ENCODE measurements around the gene RIPPLY3. TPM values are rescaled to one million over a fixed set of nuclear protein-coding genes. Genes with fewer than 3 reads are reported as not detected.

RIPPLY3 gene
- total and polyA plus RNA-seq, 4 donors: 0.08 to 0.21 (median 0.13) TPM; not detected in 1

DNA sequence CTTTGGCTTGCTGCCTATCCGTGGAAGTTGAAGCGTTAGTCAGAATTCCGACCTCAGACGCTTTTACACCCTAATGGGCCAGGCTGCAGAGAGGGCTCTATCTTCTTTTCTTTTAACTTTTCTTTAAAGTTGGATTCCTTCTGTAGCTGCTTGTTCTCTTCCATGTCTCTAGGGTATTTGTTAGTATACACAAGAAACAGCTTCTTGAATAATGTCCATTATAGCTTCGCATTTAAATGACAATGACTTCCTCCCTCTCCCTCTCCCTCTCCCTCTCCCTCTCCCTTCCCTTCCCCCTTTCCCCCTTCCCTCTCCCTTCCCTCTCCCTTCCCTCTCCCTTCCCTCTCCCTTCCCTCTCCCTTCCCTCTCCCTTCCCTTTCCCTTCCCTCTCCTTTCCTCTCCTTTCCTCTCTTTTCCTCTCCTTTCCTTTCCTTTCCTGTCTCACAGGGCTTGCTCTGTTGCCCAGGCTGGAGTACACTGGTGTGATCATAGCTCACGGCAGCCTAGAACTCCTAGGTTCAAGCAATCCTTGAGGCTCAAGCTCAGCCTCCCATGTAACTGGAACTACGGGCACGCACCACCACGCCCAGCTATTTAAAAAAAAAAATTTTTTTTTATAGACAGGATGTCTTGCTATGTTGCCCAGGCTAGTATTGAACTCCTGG, 33.0 kb downstream of the RIPPLY3 start:
- Histone ChIP-seq H3K9me3 (ENCODE audit: control insufficient read depth in 4 of 4, low read length in 3 of 4) (no peaks in the 10 kb centered on the region), H3K4me1 (ENCODE audit: control insufficient read depth in 4 of 4, insufficient read depth in 4 of 4, low read length in 3 of 4) (no peaks in the 10 kb centered on the region), H3K9ac (ENCODE audit: low read depth in 1 of 2, low read length in 2 of 2) (no peak overlapping the region), H3K4me3 (ENCODE audit: low read depth in 1 of 3, low read length in 3 of 3) (no peak overlapping the region), H3K27me3 (ENCODE audit: control insufficient read depth in 4 of 4, insufficient read depth in 4 of 4, low read length in 3 of 4) (no peaks in the 10 kb centered on the region), H3K27ac (ENCODE audit: low read depth in 1 of 2, low read length in 2 of 2) (no peak overlapping the region), H3K36me3 (ENCODE audit: control insufficient read depth in 4 of 4, insufficient read depth in 3 of 4, low read depth in 1 of 4, low read length in 3 of 4) (no peaks in the 10 kb centered on the region)
- no peak for TF ChIP-seq EGR1 (IDR thresholded peaks at IDR 0.05; ENCODE audit: low read depth in 2 of 2)
- TF ChIP-seq, protein P1, sequence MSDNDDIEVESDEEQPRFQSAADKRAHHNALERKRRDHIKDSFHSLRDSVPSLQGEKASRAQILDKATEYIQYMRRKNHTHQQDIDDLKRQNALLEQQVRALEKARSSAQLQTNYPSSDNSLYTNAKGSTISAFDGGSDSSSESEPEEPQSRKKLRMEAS (IDR thresholded peaks at IDR 0.05): no peak
- TF ChIP-seq FOXA2 (IDR thresholded peaks at IDR 0.05): no peak
- TF ChIP-seq GABPA (IDR thresholded peaks at IDR 0.05 in 1 of 2, conservative IDR thresholded peaks at IDR 0.05 in 1 of 2): no peak
- TF ChIP-seq TAF1 (conservative IDR thresholded peaks at IDR 0.05): no peak
- TF ChIP-seq, protein P2, sequence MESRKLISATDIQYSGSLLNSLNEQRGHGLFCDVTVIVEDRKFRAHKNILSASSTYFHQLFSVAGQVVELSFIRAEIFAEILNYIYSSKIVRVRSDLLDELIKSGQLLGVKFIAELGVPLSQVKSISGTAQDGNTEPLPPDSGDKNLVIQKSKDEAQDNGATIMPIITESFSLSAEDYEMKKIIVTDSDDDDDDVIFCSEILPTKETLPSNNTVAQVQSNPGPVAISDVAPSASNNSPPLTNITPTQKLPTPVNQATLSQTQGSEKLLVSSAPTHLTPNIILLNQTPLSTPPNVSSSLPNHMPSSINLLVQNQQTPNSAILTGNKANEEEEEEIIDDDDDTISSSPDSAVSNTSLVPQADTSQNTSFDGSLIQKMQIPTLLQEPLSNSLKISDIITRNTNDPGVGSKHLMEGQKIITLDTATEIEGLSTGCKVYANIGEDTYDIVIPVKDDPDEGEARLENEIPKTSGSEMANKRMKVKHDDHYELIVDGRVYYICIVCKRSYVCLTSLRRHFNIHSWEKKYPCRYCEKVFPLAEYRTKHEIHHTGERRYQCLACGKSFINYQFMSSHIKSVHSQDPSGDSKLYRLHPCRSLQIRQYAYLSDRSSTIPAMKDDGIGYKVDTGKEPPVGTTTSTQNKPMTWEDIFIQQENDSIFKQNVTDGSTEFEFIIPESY (IDR thresholded peaks at IDR 0.05): no peak
- TF ChIP-seq, protein P3, sequence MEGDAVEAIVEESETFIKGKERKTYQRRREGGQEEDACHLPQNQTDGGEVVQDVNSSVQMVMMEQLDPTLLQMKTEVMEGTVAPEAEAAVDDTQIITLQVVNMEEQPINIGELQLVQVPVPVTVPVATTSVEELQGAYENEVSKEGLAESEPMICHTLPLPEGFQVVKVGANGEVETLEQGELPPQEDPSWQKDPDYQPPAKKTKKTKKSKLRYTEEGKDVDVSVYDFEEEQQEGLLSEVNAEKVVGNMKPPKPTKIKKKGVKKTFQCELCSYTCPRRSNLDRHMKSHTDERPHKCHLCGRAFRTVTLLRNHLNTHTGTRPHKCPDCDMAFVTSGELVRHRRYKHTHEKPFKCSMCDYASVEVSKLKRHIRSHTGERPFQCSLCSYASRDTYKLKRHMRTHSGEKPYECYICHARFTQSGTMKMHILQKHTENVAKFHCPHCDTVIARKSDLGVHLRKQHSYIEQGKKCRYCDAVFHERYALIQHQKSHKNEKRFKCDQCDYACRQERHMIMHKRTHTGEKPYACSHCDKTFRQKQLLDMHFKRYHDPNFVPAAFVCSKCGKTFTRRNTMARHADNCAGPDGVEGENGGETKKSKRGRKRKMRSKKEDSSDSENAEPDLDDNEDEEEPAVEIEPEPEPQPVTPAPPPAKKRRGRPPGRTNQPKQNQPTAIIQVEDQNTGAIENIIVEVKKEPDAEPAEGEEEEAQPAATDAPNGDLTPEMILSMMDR (IDR thresholded peaks at IDR 0.05; ENCODE audit: low read depth, low read length, missing input control): no peak
- TF ChIP-seq, protein P4, sequence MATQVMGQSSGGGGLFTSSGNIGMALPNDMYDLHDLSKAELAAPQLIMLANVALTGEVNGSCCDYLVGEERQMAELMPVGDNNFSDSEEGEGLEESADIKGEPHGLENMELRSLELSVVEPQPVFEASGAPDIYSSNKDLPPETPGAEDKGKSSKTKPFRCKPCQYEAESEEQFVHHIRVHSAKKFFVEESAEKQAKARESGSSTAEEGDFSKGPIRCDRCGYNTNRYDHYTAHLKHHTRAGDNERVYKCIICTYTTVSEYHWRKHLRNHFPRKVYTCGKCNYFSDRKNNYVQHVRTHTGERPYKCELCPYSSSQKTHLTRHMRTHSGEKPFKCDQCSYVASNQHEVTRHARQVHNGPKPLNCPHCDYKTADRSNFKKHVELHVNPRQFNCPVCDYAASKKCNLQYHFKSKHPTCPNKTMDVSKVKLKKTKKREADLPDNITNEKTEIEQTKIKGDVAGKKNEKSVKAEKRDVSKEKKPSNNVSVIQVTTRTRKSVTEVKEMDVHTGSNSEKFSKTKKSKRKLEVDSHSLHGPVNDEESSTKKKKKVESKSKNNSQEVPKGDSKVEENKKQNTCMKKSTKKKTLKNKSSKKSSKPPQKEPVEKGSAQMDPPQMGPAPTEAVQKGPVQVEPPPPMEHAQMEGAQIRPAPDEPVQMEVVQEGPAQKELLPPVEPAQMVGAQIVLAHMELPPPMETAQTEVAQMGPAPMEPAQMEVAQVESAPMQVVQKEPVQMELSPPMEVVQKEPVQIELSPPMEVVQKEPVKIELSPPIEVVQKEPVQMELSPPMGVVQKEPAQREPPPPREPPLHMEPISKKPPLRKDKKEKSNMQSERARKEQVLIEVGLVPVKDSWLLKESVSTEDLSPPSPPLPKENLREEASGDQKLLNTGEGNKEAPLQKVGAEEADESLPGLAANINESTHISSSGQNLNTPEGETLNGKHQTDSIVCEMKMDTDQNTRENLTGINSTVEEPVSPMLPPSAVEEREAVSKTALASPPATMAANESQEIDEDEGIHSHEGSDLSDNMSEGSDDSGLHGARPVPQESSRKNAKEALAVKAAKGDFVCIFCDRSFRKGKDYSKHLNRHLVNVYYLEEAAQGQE (IDR thresholded peaks at IDR 0.05): no peak
- TF ChIP-seq, protein P5, sequence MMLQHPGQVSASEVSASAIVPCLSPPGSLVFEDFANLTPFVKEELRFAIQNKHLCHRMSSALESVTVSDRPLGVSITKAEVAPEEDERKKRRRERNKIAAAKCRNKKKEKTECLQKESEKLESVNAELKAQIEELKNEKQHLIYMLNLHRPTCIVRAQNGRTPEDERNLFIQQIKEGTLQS (IDR thresholded peaks at IDR 0.05): no peak
- no peak for TF ChIP-seq RXRA (IDR thresholded peaks at IDR 0.05)
- no peak for TF ChIP-seq JUND (IDR thresholded peaks at IDR 0.05)
- no peak for TF ChIP-seq NR2F2 (IDR thresholded peaks at IDR 0.05)
- no peak for TF ChIP-seq FOXA1 (IDR thresholded peaks at IDR 0.05)
- no peak for TF ChIP-seq HNF4G (IDR thresholded peaks at IDR 0.05)
- no peak for TF ChIP-seq HNF4A (conservative IDR thresholded peaks at IDR 0.05)
- TF ChIP-seq SP1 (IDR thresholded peaks at IDR 0.05): no peak
- TF ChIP-seq YY1 (IDR thresholded peaks at IDR 0.05): no peak
- no peak for TF ChIP-seq RAD21 (IDR thresholded peaks at IDR 0.05)
- no peak for DNase-seq (ENCODE audit: low spot score)
- WGBS: 79% methylated on average over 9 of the region's 9 CpGs
